ENCODE measurements around the gene AKAP5. TPM values are rescaled to one million over a fixed set of nuclear protein-coding genes. Genes with fewer than 3 reads are reported as not detected.

The AKAP5 gene
- total and polyA plus RNA-seq, 9 of the 15 experiments (the other 6 are each of a cell fraction or from before 2014, with no cell fraction given), result 0.06 to 0.94 (median 0.34) TPM

DNA sequence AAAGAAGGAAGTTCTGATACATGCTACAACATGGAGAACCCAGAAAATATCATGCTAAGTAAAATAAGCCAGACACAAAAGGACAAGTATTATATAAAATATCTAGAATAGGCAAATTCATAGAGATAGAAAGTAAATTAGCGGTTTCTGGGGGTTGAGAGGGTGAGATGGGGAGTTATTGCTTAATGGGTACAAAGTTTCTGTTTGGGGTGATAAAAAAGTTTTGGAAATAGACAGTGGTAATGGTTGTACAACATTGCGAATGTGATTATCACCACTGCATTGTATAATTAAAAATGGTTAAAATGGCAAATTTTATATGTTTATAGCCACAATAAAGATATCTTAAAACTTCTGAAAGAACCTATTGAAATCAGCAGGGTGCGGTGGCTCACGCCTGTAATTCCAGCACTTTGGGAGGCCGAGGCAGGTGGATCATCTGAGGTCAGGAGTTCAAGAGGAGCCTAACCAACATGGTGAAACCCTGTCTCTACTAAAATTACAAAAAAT lies 23.3 kb downstream of the AKAP5 start:
- Histone ChIP-seq H3K4me1 (replicated peaks in 1 of 2; ENCODE audit: control insufficient read depth in 2 of 2, insufficient read depth in 2 of 2, low read length in 2 of 2) (no peaks in the 10 kb centered on the region), H3K36me3 (ENCODE audit: control insufficient read depth, insufficient read depth, low read length) (peaks cover 13% of the 10 kb centered on the region; the same call in 1 of the 3 replicates), H3K9me3 (replicated peaks; ENCODE audit: control insufficient read depth, insufficient read depth, low read depth, low read length) (no peaks in the 10 kb centered on the region), H3K4me3 (no peak overlapping the region), H3K27ac (ENCODE audit: extremely low read depth, low read depth, low read length) (no peak overlapping the region), H3K4me2 (ENCODE audit: insufficient read depth, low read length) (no peak overlapping the region), H2AFZ (ENCODE audit: low read depth, low read length) (no peak overlapping the region), H4K20me1 (replicated peaks; ENCODE audit: control insufficient read depth, insufficient read depth, low read length) (no peaks in the 10 kb centered on the region), H3K79me2 (ENCODE audit: control insufficient read depth, insufficient read depth, low read length) (no peaks in the 10 kb centered on the region), H3K27me3 (ENCODE audit: control insufficient read depth in 2 of 2, insufficient read depth in 2 of 2, low read length in 2 of 2) (no peaks in the 10 kb centered on the region), H3K9ac (ENCODE audit: insufficient read depth in 1 of 2, low read depth in 2 of 2, low read length in 2 of 2) (no peak overlapping the region), H3K9me1 (ENCODE audit: control insufficient read depth, insufficient read depth, low read length) (no peaks in the 10 kb centered on the region)
- CTCF ChIA-PET (ENCODE audit: low intra/inter-chr PET ratio), result no interaction called here
- ATAC-seq (no peak), DNase-seq (ENCODE audit: extremely low read depth in 1 of 4, low spot score in 3 of 4) (no peak), FAIRE-seq (no peak)
- in situ Hi-C loops (cut with MboI), result no loop called here
- no peak for TF ChIP-seq ZNF274 (IDR thresholded peaks at IDR 0.05; ENCODE audit: borderline replicate concordance, low read depth, low read length)
- no peak for TF ChIP-seq YBX1 (IDR thresholded peaks at IDR 0.05)
- TF ChIP-seq TCF7 (IDR thresholded peaks at IDR 0.05; ENCODE audit: borderline replicate concordance), result no peak
- TF ChIP-seq NR2F6 (CRISPR knock-in tag; IDR thresholded peaks at IDR 0.05), result no peak
- TF ChIP-seq, protein P1, sequence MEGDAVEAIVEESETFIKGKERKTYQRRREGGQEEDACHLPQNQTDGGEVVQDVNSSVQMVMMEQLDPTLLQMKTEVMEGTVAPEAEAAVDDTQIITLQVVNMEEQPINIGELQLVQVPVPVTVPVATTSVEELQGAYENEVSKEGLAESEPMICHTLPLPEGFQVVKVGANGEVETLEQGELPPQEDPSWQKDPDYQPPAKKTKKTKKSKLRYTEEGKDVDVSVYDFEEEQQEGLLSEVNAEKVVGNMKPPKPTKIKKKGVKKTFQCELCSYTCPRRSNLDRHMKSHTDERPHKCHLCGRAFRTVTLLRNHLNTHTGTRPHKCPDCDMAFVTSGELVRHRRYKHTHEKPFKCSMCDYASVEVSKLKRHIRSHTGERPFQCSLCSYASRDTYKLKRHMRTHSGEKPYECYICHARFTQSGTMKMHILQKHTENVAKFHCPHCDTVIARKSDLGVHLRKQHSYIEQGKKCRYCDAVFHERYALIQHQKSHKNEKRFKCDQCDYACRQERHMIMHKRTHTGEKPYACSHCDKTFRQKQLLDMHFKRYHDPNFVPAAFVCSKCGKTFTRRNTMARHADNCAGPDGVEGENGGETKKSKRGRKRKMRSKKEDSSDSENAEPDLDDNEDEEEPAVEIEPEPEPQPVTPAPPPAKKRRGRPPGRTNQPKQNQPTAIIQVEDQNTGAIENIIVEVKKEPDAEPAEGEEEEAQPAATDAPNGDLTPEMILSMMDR (IDR thresholded peaks at IDR 0.05 in 2 of 3, conservative IDR thresholded peaks at IDR 0.05 in 1 of 3; ENCODE audit: insufficient read depth in 2 of 3, low read depth in 1 of 3, low read length in 3 of 3), result no peak
- TF ChIP-seq SAFB (IDR thresholded peaks at IDR 0.05; ENCODE audit: borderline replicate concordance, low read depth, low read length), result no peak
- no peak for TF ChIP-seq HEY1 (CRISPR knock-in tag; IDR thresholded peaks at IDR 0.05; ENCODE audit: borderline replicate concordance)
- no peak for TF ChIP-seq ZNF699 (CRISPR knock-in tag; IDR thresholded peaks at IDR 0.05; ENCODE audit: insufficient replicate concordance)
- TF ChIP-seq LARP7 (IDR thresholded peaks at IDR 0.05), result no peak
- 65% methylated on average over 4 of the region's 5 CpGs for WGBS (ENCODE audit: insufficient coverage, low coverage, missing lambda C conversion rate)
- POLR2A ChIA-PET, result no interaction called here
- intact Hi-C loops (cut with micrococcal nuclease), result no loop called here
- no TSS peak for BruUV-seq (replicated peaks)

All from K562 (cell line).